Measurements from ENCODE around the gene KCNIP2.

GRCh38 chr10:101834341-101834740, 9.3 kb downstream of the KCNIP2 start:
- TF ChIP-seq CTCF (IDR thresholded peaks at IDR 0.05), result no peak
- no peak for TF ChIP-seq POLR2A (IDR thresholded peaks at IDR 0.05; ENCODE audit: low read depth)
- no peak for TF ChIP-seq EP300 (IDR thresholded peaks at IDR 0.05)
- no peak for TF ChIP-seq POLR2AphosphoS5 (IDR thresholded peaks at IDR 0.05)

Data from esophagus muscularis mucosa (tissue), 4 donors.